Astrocyte (in vitro differentiated cells and primary cell): ENCODE results near the gene UCP2. TPM values are rescaled to one million over a fixed set of nuclear protein-coding genes. Genes with fewer than 3 reads are reported as not detected.

Experiments
- DNase-seq: peaks from one replicate; pipeline ENCODE4 v3.0.0-alpha.2; 2010; ENCODE audit warnings: low read depth
- FAIRE-seq: peaks from 2 replicates; lab custom pipeline; 2011; peaks lifted over from hg19 to GRCh38; lab: Jason Lieb, UNC
- H2AFZ ChIP-seq: 2 replicates; pipeline ENCODE4 v1.6.0; 2012; ENCODE audit warnings: low read depth, low read length, inconsistent platforms
- H3K27ac ChIP-seq: 2 replicates; pipeline ENCODE4 v1.5.1; 2011; ENCODE audit warnings: low read depth, low read length, inconsistent platforms
- H3K27me3 ChIP-seq: 2 replicates; pipeline ENCODE4 v1.6.0; 2011; ENCODE audit warnings: low read length, inconsistent platforms; ENCODE audit not compliant: insufficient read depth
- H3K36me3 ChIP-seq: 2 replicates; pipeline ENCODE4 v1.5.1; 2011; ENCODE audit warnings: low read length, inconsistent platforms; ENCODE audit not compliant: insufficient read depth
- H3K4me1 ChIP-seq: 2 replicates; pipeline ENCODE4 v1.5.1; 2011; ENCODE audit warnings: low read length, inconsistent platforms; ENCODE audit not compliant: insufficient read depth
- H3K4me2 ChIP-seq: 2 replicates; pipeline ENCODE4 v1.6.0; 2012; ENCODE audit warnings: low read length, inconsistent platforms
- H3K4me3 ChIP-seq: 2 replicates; pipeline ENCODE4 v1.5.1; 2011; ENCODE audit warnings: low read depth, mild to moderate bottlenecking, low read length, inconsistent platforms; ENCODE audit not compliant: insufficient read depth
- H3K79me2 ChIP-seq: 2 replicates; pipeline ENCODE4 v1.6.0; 2012; ENCODE audit warnings: mild to moderate bottlenecking, low read length, inconsistent platforms; ENCODE audit not compliant: insufficient read depth
- H3K9ac ChIP-seq: 2 replicates; pipeline ENCODE4 v1.6.0; 2012; ENCODE audit warnings: mild to moderate bottlenecking, low read length, inconsistent platforms
- H3K9me3 ChIP-seq: 2 replicates; pipeline ENCODE4 v1.5.1; 2012; ENCODE audit warnings: low read depth, mild to moderate bottlenecking, low read length, inconsistent platforms; ENCODE audit not compliant: insufficient read depth
- H4K20me1 ChIP-seq: 2 replicates; pipeline ENCODE4 v1.6.0; 2012; ENCODE audit warnings: low read length, inconsistent platforms; ENCODE audit not compliant: insufficient read depth
- H3K27ac Mint-ChIP-seq: one replicate; pipeline ENCODE4 v1.8.0; 2021; ENCODE audit warnings: mild to moderate bottlenecking, mixed read lengths; ENCODE audit not compliant: unreplicated experiment
- H3K27me3 Mint-ChIP-seq: one replicate; pipeline ENCODE4 v1.8.0; 2021; ENCODE audit warnings: low read depth, mixed read lengths; ENCODE audit not compliant: unreplicated experiment
- H3K36me3 Mint-ChIP-seq: one replicate; pipeline ENCODE4 v1.8.0; 2021; ENCODE audit warnings: low read depth, mixed read lengths; ENCODE audit not compliant: unreplicated experiment
- H3K4me1 Mint-ChIP-seq: one replicate; pipeline ENCODE4 v1.8.0; 2021; ENCODE audit warnings: low read depth, mixed read lengths; ENCODE audit not compliant: unreplicated experiment
- H3K4me3 Mint-ChIP-seq: one replicate; pipeline ENCODE4 v1.8.0; 2021; ENCODE audit warnings: mild to moderate bottlenecking, moderate library complexity, mixed read lengths; ENCODE audit not compliant: unreplicated experiment
- H3K9me3 Mint-ChIP-seq: one replicate; pipeline ENCODE4 v1.8.0; 2021; ENCODE audit warnings: mild to moderate bottlenecking, mixed read lengths; ENCODE audit not compliant: unreplicated experiment
- CTCF ChIP-seq: IDR thresholded peaks from 2 replicates; pipeline ENCODE4 v1.5.1; 2011; ENCODE audit warnings: low read depth, mild to moderate bottlenecking, inconsistent platforms, low read length, moderate library complexity; ENCODE audit not compliant: insufficient read depth
- EZH2 ChIP-seq: IDR thresholded peaks from 2 replicates; pipeline ENCODE4 v1.6.1; 2012; ENCODE audit warnings: mild to moderate bottlenecking, low read length, inconsistent platforms; ENCODE audit not compliant: insufficient read depth
- total RNA-seq: library from RNA; stranded (reverse); gene quantifications from 2 replicates; pipeline ENCODE4 v1.2.1, GENCODE V29; 2021

The UCP2 gene
- total RNA-seq, 1 donor from 2014 or later: 83.0 TPM

DNA sequence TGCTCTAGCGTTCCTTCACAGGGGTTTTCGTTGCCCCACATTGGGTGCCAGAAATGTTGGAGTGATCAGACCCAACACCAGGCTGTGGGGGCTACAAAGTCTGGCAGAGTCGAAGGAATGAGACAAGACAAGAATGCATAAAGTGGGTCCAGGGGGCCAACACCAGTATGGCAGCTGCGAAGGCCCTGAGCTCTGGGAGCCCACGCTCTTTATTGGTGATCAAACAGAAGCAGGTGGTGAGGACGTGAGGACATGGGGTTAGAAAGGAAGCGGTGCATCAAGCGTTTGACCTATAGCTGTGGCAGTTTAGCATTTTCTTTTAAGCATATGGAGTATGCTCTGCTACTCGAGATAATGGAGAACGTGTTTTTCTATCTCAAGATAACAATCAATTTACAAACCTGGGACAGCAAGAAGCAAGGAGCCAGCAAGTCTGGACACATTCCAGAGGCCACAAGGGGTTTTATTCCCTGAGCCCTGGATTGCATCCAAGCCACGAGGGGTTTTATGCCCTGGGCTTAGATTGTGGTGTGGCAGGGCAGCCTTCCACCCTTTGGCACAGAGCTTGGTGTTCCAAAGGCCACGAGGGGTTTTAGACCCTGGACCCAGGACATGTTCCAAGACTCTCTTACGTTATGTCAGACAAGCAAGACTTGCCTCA is 35.7 kb downstream of the UCP2 start:
- no peaks in the 10 kb centered on the region for H3K4me1 ChIP-seq
- H3K36me3 Mint-ChIP-seq: peaks cover 6% of the 10 kb centered on the region
- no peaks in the 10 kb centered on the region for H3K79me2 ChIP-seq
- H3K36me3 ChIP-seq: no peaks in the 10 kb centered on the region
- H2AFZ ChIP-seq: no peak overlapping the region
- no peaks in the 10 kb centered on the region for H3K27me3 ChIP-seq
- H3K27me3 Mint-ChIP-seq: no peaks in the 10 kb centered on the region
- H3K4me2 ChIP-seq: no peak overlapping the region
- no peak overlapping the region for H3K4me3 ChIP-seq
- peaks cover 5% of the 10 kb centered on the region for H3K9me3 Mint-ChIP-seq
- no peak overlapping the region for H3K9ac ChIP-seq
- DNase-seq (no peak), FAIRE-seq (no peak)
- no peak overlapping the region for H3K27ac ChIP-seq
- no peaks in the 10 kb centered on the region for H4K20me1 ChIP-seq
- TF ChIP-seq CTCF (no peak), EZH2 (no peak)
- H3K4me3 Mint-ChIP-seq: no peak overlapping the region
- H3K4me1 Mint-ChIP-seq: peaks cover under 1% of the 10 kb centered on the region
- no peak overlapping the region for H3K27ac Mint-ChIP-seq
- H3K9me3 ChIP-seq: peaks cover 3% of the 10 kb centered on the region

DNA sequence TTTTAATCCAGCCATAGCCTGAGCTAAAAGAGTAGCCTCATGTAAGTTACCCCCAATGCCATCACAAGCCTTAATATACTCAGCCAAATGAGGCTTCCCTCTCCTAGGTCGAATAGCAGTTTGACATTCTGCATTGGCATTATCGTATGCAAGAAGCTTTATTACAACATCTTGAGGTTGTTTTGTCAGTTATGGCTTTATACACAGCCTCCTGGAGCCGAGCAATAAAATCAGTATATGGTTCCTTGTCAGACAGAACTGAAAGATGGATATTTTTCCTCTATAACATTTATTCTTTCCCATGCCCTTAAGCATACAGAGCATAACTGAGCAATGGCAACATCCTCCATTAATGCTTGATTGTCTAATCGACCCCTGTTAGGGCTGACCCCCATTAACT is 37.2 kb downstream of the UCP2 start:
- H3K4me3 Mint-ChIP-seq: no peak overlapping the region
- no peaks in the 10 kb centered on the region for H3K79me2 ChIP-seq
- FAIRE-seq: no peak

More for the DNA sequence above, 37.2 kb downstream of the UCP2 start:
- H3K4me1 ChIP-seq: no peaks in the 10 kb centered on the region
- TF ChIP-seq EZH2 (no peak), CTCF (no peak)
- H3K36me3 ChIP-seq: no peaks in the 10 kb centered on the region
- no peaks in the 10 kb centered on the region for H4K20me1 ChIP-seq
- H3K4me3 ChIP-seq: no peak overlapping the region
- H3K27me3 Mint-ChIP-seq: no peaks in the 10 kb centered on the region
- no peak overlapping the region for H3K27ac ChIP-seq
- H3K9me3 ChIP-seq: peaks cover 3% of the 10 kb centered on the region
- H3K9ac ChIP-seq: no peak overlapping the region
- H2AFZ ChIP-seq: no peak overlapping the region
- DNase-seq: no peak
- H3K4me2 ChIP-seq: no peak overlapping the region
- H3K27ac Mint-ChIP-seq: no peak overlapping the region
- H3K27me3 ChIP-seq: no peaks in the 10 kb centered on the region
- peaks cover 14% of the 10 kb centered on the region for H3K9me3 Mint-ChIP-seq
- H3K36me3 Mint-ChIP-seq: peaks cover 11% of the 10 kb centered on the region
- H3K4me1 Mint-ChIP-seq: no peaks in the 10 kb centered on the region
